Smooth muscle cell (in vitro differentiated cells): ENCODE measurements around the gene NSG2. TPM values are rescaled to one million over a fixed set of nuclear protein-coding genes. Genes with fewer than 3 reads are reported as not detected.

Experiments used
- DNase-seq: peaks from one replicate; lab custom pipeline; 2025; ENCODE audit not compliant: unreplicated experiment; lab: John Stamatoyannopoulos, UW
- H2AFZ ChIP-seq: fragments of 200-600 bp; sonication (generic); 2 replicates; pipeline ENCODE4 v1.6.0; 2016; ENCODE audit warnings: antibody characterized with exemption, low read depth, mild to moderate bottlenecking
- H3F3A ChIP-seq: fragments of 200-600 bp; sonication (generic); 2 replicates; pipeline ENCODE4 v1.6.0; 2017; ENCODE audit warnings: antibody characterized with exemption, low read depth
- H3K27ac ChIP-seq: fragments of 200-600 bp; sonication (generic); 2 replicates; pipeline ENCODE4 v1.5.1; 2016; ENCODE audit warnings: low read depth, mild to moderate bottlenecking
- H3K27me3 ChIP-seq: fragments of 200-600 bp; sonication (generic); 2 replicates; pipeline ENCODE4 v1.6.1; 2016; ENCODE audit warnings: low read depth, mild to moderate bottlenecking
- H3K36me3 ChIP-seq: fragments of 200-600 bp; sonication (generic); 2 replicates; pipeline ENCODE4 v1.5.1; 2016; ENCODE audit warnings: low read depth
- H3K4me1 ChIP-seq: fragments of 200-600 bp; sonication (generic); 2 replicates; pipeline ENCODE4 v1.5.1; 2016; ENCODE audit warnings: low read depth
- H3K4me2 ChIP-seq: fragments of 200-600 bp; sonication (generic); 2 replicates; pipeline ENCODE4 v1.6.0; 2016; ENCODE audit warnings: mild to moderate bottlenecking
- H3K4me3 ChIP-seq: fragments of 200-600 bp; sonication (generic); 2 replicates; pipeline ENCODE4 v1.5.1; 2016; ENCODE audit warnings: mild to moderate bottlenecking
- H3K79me2 ChIP-seq: fragments of 200-600 bp; sonication (generic); 2 replicates; pipeline ENCODE4 v1.6.0; 2016; ENCODE audit warnings: low read depth, mild to moderate bottlenecking
- H3K9ac ChIP-seq: fragments of 200-600 bp; sonication (generic); 2 replicates; pipeline ENCODE4 v1.6.0; 2016; ENCODE audit warnings: low read depth
- H3K9me3 ChIP-seq: fragments of 200-600 bp; sonication (generic); replicated peaks from 2 replicates; pipeline ENCODE4 v1.5.1; 2016; ENCODE audit warnings: low read depth
- H4K20me1 ChIP-seq: fragments of 200-600 bp; sonication (generic); 2 replicates; pipeline ENCODE4 v1.6.0; 2016; ENCODE audit warnings: low read depth
- CTCF ChIP-seq: fragments of 200-600 bp; sonication (generic); IDR thresholded peaks from 2 replicates; pipeline ENCODE4 v1.5.1; 2017; ENCODE audit warnings: borderline replicate concordance, mild to moderate bottlenecking, antibody characterized with exemption; ENCODE audit not compliant: insufficient read depth, poor library complexity, severe bottlenecking
- WGBS: methylation state at CpG from one replicate; pipeline ENCODE4 v1.1.7; 2016; ENCODE audit warnings: low lambda C conversion rate; 5-methylcytosine and 5-hydroxymethylcytosine counted together
- polyA plus RNA-seq: library from polyadenylated mRNA; unstranded; fragments of >200 nt; fragmentation: Nextera tagmentation; extraction: Ambion mirVana; gene quantifications from 2 replicates; pipeline ENCODE4 v1.2.1, GENCODE V29; 2016
- total RNA-seq: library from RNA; depleted of rRNA; stranded (reverse); fragments of >200 nt; gene quantifications from 2 replicates; pipeline ENCODE4 v1.2.3, GENCODE V29; 2014

NSG2 gene
- total RNA-seq (0.18 TPM in 1 of 2 replicates, not detected in the other), polyA plus RNA-seq (0.22 TPM in 1 of 2 replicates, not detected in the other)

- Histone ChIP-seq H3K9ac (no peak within 1 kb of the TSS), H3K27me3 (peaks cover 10% of the 10 kb centered on the region), H3K4me1 (no peaks in the 10 kb centered on the region), H3K36me3 (no peaks in the 10 kb centered on the region), H3K4me2 (no peak within 1 kb of the TSS), H2AFZ (no peak within 1 kb of the TSS), H3K27ac (no peak within 1 kb of the TSS), H3K4me3 (no peak within 1 kb of the TSS), H4K20me1 (no peaks in the 10 kb centered on the region), H3F3A (no peaks in the 10 kb centered on the region), H3K79me2 (no peaks in the 10 kb centered on the region), H3K9me3 (no peaks in the 10 kb centered on the region)
- peak; percentile 94 for TF ChIP-seq CTCF
- 5% methylated on average over 17 of the region's 17 CpGs for WGBS
- peak; percentile 55 for DNase-seq
These were observed at the start of gene NSG2 for GRCh38 chr5:174045470-174046025. NSG2 (plus strand) TSS chr5:174045706; CDS start chr5:174046756, 1,050 bp downstream.

- no peaks in the 10 kb centered on the region for H3K4me1 ChIP-seq
- no peaks in the 10 kb centered on the region for H3K9me3 ChIP-seq
- peaks cover 32% of the 10 kb centered on the region for H3K27me3 ChIP-seq
- no peaks in the 10 kb centered on the region for H3F3A ChIP-seq
- 75% methylated on average over 4 of the region's 4 CpGs for WGBS
- H3K9ac ChIP-seq = no peak overlapping the region
- H3K79me2 ChIP-seq = no peaks in the 10 kb centered on the region
- no peak overlapping the region for H3K27ac ChIP-seq
- H3K4me3 ChIP-seq = no peak overlapping the region
- no peaks in the 10 kb centered on the region for H3K36me3 ChIP-seq
- no peak for DNase-seq
- H3K4me2 ChIP-seq = no peak overlapping the region
- no peak overlapping the region for H2AFZ ChIP-seq
- H4K20me1 ChIP-seq = no peaks in the 10 kb centered on the region
- TF ChIP-seq CTCF = no peak
These were observed 48.2 kb upstream of the NSG2 start for GRCh38 chr5:173997331-173997730.

- no peak for DNase-seq
These were observed 47.0 kb upstream of the NSG2 start for GRCh38 chr5:173998531-173998930.

More at GRCh38 chr5:173998531-173998930, 47.0 kb upstream of the NSG2 start:
- Histone ChIP-seq H3K27ac (no peak overlapping the region), H3K79me2 (no peaks in the 10 kb centered on the region), H3K9ac (no peak overlapping the region), H4K20me1 (no peaks in the 10 kb centered on the region), H3K9me3 (no peaks in the 10 kb centered on the region), H2AFZ (no peak overlapping the region), H3K36me3 (no peaks in the 10 kb centered on the region), H3K4me3 (no peak overlapping the region), H3K27me3 (peaks cover 40% of the 10 kb centered on the region), H3K4me1 (no peaks in the 10 kb centered on the region), H3K4me2 (no peak overlapping the region), H3F3A (no peaks in the 10 kb centered on the region)
- TF ChIP-seq CTCF = no peak
- 81% methylated on average over 4 of the region's 4 CpGs for WGBS
